ENCODE data around the gene S100A3. TPM values are rescaled to one million over a fixed set of nuclear protein-coding genes. Genes with fewer than 3 reads are reported as not detected.

Gene S100A3
- total and polyA plus RNA-seq, 4 donors: 3.0 to 8.0 (median 6.0) TPM

- H3K27me3 ChIP-seq (ENCODE audit: control insufficient read depth in 3 of 3, insufficient read depth in 3 of 3, low read length in 2 of 3): no peaks in the 10 kb centered on the region
- 87 to 88% methylated on average over 11 of the region's 11 CpGs for WGBS, 2 donors
- no peak overlapping the region for H3K27ac ChIP-seq (ENCODE audit: low read depth in 1 of 2, low read length in 1 of 2)
- TF ChIP-seq, protein P1, sequence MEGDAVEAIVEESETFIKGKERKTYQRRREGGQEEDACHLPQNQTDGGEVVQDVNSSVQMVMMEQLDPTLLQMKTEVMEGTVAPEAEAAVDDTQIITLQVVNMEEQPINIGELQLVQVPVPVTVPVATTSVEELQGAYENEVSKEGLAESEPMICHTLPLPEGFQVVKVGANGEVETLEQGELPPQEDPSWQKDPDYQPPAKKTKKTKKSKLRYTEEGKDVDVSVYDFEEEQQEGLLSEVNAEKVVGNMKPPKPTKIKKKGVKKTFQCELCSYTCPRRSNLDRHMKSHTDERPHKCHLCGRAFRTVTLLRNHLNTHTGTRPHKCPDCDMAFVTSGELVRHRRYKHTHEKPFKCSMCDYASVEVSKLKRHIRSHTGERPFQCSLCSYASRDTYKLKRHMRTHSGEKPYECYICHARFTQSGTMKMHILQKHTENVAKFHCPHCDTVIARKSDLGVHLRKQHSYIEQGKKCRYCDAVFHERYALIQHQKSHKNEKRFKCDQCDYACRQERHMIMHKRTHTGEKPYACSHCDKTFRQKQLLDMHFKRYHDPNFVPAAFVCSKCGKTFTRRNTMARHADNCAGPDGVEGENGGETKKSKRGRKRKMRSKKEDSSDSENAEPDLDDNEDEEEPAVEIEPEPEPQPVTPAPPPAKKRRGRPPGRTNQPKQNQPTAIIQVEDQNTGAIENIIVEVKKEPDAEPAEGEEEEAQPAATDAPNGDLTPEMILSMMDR (IDR thresholded peaks at IDR 0.05; ENCODE audit: control extremely low read depth, extremely low read depth): no peak
- H3K9me3 ChIP-seq (ENCODE audit: control insufficient read depth in 4 of 4, insufficient read depth in 3 of 4, low read length in 3 of 4): no peaks in the 10 kb centered on the region
- H3K4me1 ChIP-seq (ENCODE audit: control insufficient read depth in 5 of 5, insufficient read depth in 5 of 5, low read length in 5 of 5): peaks cover 0 to 21% (median 8%) of the 10 kb centered on the region in 5 donors
- DNase-seq (no peak), ATAC-seq (ENCODE audit: insufficient read depth, low FRiP score) (no peak)
- H3K4me3 ChIP-seq: no peak overlapping the region
- H3K9ac ChIP-seq (ENCODE audit: insufficient read depth in 1 of 2, low read length in 2 of 2): no peak overlapping the region
- no peaks in the 10 kb centered on the region for H3K36me3 ChIP-seq (ENCODE audit: control insufficient read depth in 4 of 4, insufficient read depth in 4 of 4, low read length in 4 of 4)
Observed at GRCh38 chr1:153507926-153508583, 41.0 kb downstream of the S100A3 start.

GRCh38 chr1:153506831-153507413 is 42.1 kb downstream of the S100A3 start:
- peaks cover 0 to 21% (median 8%) of the 10 kb centered on the region in 5 donors for H3K4me1 ChIP-seq (ENCODE audit: control insufficient read depth in 5 of 5, insufficient read depth in 5 of 5, low read length in 5 of 5)
- ATAC-seq (ENCODE audit: insufficient read depth, low FRiP score): peak; percentile 64
- peak; percentile 88 to 97 (median 90) for DNase-seq
- no peak overlapping the region for H3K9ac ChIP-seq (ENCODE audit: insufficient read depth in 1 of 2, low read length in 2 of 2)
- 63 to 75% methylated on average over 7 of the region's 7 CpGs for WGBS, 2 donors
- H3K27ac ChIP-seq (ENCODE audit: low read depth in 1 of 2, low read length in 1 of 2): peak overlapping the region; percentile 9 to 55
- no peaks in the 10 kb centered on the region for H3K27me3 ChIP-seq (ENCODE audit: control insufficient read depth in 3 of 3, insufficient read depth in 3 of 3, low read length in 2 of 3)
- H3K4me3 ChIP-seq: no peak overlapping the region
- TF ChIP-seq, protein P1 (IDR thresholded peaks at IDR 0.05; ENCODE audit: control extremely low read depth, extremely low read depth): no peak
- no peaks in the 10 kb centered on the region for H3K36me3 ChIP-seq (ENCODE audit: control insufficient read depth in 4 of 4, insufficient read depth in 4 of 4, low read length in 4 of 4)
- no peaks in the 10 kb centered on the region for H3K9me3 ChIP-seq (ENCODE audit: control insufficient read depth in 4 of 4, insufficient read depth in 3 of 4, low read length in 3 of 4)

DNA sequence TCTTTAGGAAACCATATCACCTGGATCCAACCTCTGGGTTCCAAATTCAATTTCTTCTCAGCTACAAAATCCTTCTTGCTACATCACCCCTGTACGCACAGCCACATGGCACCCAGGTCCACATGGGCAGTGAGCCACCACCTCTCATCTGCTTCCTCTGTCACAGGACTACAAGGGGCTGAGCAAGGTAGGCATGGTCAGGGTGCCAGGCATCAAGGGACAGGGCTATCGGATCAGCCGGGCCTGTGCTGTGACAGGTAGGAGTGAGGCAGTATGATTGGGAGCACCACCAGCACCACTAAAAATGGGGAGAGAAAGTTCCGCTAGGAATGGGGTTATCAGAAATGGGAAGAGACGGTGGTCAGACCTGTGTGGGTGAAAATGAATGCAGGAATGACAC is 42.7 kb downstream of the S100A3 start:
- no peaks in the 10 kb centered on the region for H3K9me3 ChIP-seq (ENCODE audit: control insufficient read depth in 4 of 4, insufficient read depth in 3 of 4, low read length in 3 of 4)
- no peak for DNase-seq
- H3K36me3 ChIP-seq (ENCODE audit: control insufficient read depth in 4 of 4, insufficient read depth in 4 of 4, low read length in 4 of 4): no peaks in the 10 kb centered on the region
- TF ChIP-seq, protein P1 (IDR thresholded peaks at IDR 0.05; ENCODE audit: control extremely low read depth, extremely low read depth): no peak
- H3K27me3 ChIP-seq (ENCODE audit: control insufficient read depth in 3 of 3, insufficient read depth in 3 of 3, low read length in 2 of 3): no peaks in the 10 kb centered on the region
- peaks cover 0 to 25% (median 8%) of the 10 kb centered on the region in 5 donors for H3K4me1 ChIP-seq (ENCODE audit: control insufficient read depth in 5 of 5, insufficient read depth in 5 of 5, low read length in 5 of 5)
- H3K27ac ChIP-seq (ENCODE audit: low read depth in 1 of 2, low read length in 1 of 2): peak overlapping the region in 1 of 2 donors; percentile 26
- no peak for ATAC-seq (ENCODE audit: insufficient read depth, low FRiP score)
- H3K4me3 ChIP-seq: no peak overlapping the region
- 84 to 88% methylated on average over 5 of the region's 5 CpGs for WGBS, 2 donors
- H3K9ac ChIP-seq (ENCODE audit: insufficient read depth in 1 of 2, low read length in 2 of 2): no peak overlapping the region

Measured in lung (tissue), 12 donors.